Activated naive CD4-positive, alpha-beta T cell treated with anti-CD3 and anti-CD28 coated beads, Interleukin-2, amount 50 U/mL, for 72 hours (primary cell): ENCODE results near the gene PCYT2. TPM values are rescaled to one million over a fixed set of nuclear protein-coding genes. Genes with fewer than 3 reads are reported as not detected.

Experiments used
- ATAC-seq, 2 donors: fragments of 150-1000 bp; cut with Tn5 transposase; 2 replicates each; pipeline ENCODE4 v1.10.0; 2021; ENCODE audit warnings: mild to moderate bottlenecking in 2 of 2, moderate library complexity in 2 of 2
- DNase-seq, 2 donors: peaks; one replicate each; pipeline ENCODE4 v3.0.0; 2021 to 2022; ENCODE audit warnings: low spot score in 2 of 2
- H3K27ac Mint-ChIP-seq, 2 donors: one replicate each; pipeline ENCODE4 v1.8.0; 2022; ENCODE audit warnings: mild to moderate bottlenecking in 2 of 2, mixed read lengths in 2 of 2
- H3K36me3 Mint-ChIP-seq, 2 donors: one replicate each; pipeline ENCODE4 v1.8.0; 2022; ENCODE audit warnings: mixed read lengths in 2 of 2
- H3K9me3 Mint-ChIP-seq, 2 donors: one replicate each; pipeline ENCODE4 v1.8.0; 2022; ENCODE audit warnings: mixed read lengths in 2 of 2
- total RNA-seq, 2 donors: library from RNA; stranded (reverse); gene quantifications; one replicate each; pipeline ENCODE4 v1.2.3, GENCODE V29; 2022

Gene PCYT2
- total RNA-seq, 2 donors from 2014 or later, result 16.4 to 20.1 TPM

DNA sequence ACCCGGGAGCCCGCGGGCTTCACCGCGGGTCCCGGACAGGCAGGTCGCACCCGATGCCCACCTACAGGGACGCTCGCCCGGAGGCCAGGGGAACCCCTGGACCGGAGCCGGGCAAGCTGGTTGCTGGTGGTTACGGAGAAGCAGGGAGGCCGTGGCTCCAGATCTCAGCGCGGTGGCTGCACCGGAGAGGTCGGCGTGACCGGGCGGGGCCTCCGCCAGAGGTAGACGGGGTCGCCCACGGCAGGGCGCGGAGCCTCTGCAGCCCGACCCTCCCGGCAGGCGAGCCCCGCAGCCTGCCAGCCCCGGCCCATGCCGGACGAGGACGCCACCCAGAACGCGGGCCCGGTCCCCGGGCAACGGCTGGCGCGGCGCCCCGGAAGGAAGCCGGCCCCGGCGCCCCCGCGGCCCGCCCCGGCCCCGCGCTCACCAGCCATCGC lies 341 bp downstream of the PCYT2 start:
- ATAC-seq (peak in 1 of 2 donors; percentile 28), DNase-seq (no peak)
- H3K9me3 Mint-ChIP-seq, result no peaks in the 10 kb centered on the region
- no peak overlapping the region for H3K27ac Mint-ChIP-seq
- no peaks in the 10 kb centered on the region for H3K36me3 Mint-ChIP-seq

GRCh38 chr17:81909966-81910839 lies 996 bp downstream of the PCYT2 start:
- Mint-ChIP-seq H3K27ac (peak overlapping the region in 1 of 2 donors; percentile 50), H3K9me3 (no peaks in the 10 kb centered on the region), H3K36me3 (no peaks in the 10 kb centered on the region)
- no peak for DNase-seq
- no peak for ATAC-seq

DNA sequence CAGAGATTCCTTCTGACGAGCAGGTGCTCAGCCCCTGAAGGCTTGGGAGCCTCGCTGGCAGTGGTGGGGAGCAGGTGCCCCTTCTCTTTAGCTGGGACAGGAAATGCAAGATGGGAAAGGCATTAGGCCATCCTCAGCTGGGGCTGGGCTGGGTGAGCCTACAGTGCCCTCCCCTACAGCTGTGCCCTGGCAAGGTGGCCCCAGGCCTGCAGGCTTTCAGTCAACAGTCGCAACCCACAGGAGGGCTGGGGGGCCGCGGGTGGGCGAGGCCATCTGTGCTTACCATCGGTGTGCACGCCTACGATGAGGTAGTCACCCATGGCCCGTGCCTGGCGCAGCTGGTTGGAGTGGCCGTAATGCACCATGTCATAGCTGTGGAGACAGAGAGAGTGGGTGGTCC lies 2.0 kb downstream of the PCYT2 start:
- H3K27ac Mint-ChIP-seq, result no peak overlapping the region

DNA sequence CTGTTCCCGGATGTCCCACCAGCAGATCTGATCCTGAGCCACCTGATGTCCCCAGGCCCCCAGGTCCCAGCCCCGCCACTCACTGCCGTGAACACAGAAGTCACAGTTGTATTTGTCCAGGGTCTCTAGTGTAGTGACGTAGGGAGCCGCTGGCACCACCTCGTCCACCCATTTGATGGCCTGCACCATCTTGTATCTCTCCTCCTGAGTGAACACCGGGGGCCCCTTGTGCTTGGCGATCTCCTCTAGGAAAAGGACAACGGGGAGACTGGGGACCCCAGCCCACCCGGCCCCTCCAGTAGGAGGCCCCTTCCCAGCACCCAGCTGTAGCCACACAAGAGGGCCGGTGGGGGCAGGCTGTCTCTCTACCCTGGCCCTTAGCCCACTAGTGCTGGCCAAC lies 2.4 kb downstream of the PCYT2 start:
- DNase-seq, result no peak
- Mint-ChIP-seq H3K36me3 (no peaks in the 10 kb centered on the region), H3K9me3 (no peaks in the 10 kb centered on the region), H3K27ac (no peak overlapping the region)
- ATAC-seq, result no peak

More for the DNA sequence above, 2.0 kb downstream of the PCYT2 start:
- Mint-ChIP-seq H3K9me3 (no peaks in the 10 kb centered on the region), H3K36me3 (no peaks in the 10 kb centered on the region)
- ATAC-seq, result no peak
- no peak for DNase-seq

GRCh38 chr17:81907219-81908145 lies 3.7 kb downstream of the PCYT2 start:
- ATAC-seq, result no peak
- H3K9me3 Mint-ChIP-seq, result no peaks in the 10 kb centered on the region
- no peak overlapping the region for H3K27ac Mint-ChIP-seq
- H3K36me3 Mint-ChIP-seq, result no peaks in the 10 kb centered on the region
- no peak for DNase-seq

- Mint-ChIP-seq H3K9me3 (no peaks in the 10 kb centered on the region), H3K27ac (no peak overlapping the region), H3K36me3 (no peaks in the 10 kb centered on the region)
- ATAC-seq (no peak), DNase-seq (no peak)
These were observed 4.6 kb downstream of the PCYT2 start for GRCh38 chr17:81906476-81907218.

DNA sequence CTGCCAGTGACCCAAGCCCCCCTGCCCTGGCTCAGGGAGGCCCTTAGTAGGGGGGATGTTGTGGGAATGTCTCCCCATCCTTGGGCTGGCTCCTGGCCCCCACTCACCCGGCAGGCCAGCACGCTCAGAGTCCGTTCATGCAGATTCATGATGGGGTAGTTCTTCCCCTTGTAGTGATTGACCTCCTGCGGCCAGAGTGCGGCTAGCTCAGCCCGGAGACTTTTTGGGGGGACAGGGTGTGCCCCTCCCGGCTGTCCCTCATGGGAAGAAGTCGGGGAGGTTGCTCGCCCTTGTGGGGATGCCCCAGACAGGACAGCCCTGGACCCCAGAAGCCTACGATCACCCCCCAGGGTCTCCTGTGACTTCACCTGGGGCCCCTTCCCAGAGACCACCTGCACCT lies 5.2 kb downstream of the PCYT2 start:
- no peak overlapping the region for H3K27ac Mint-ChIP-seq
- H3K36me3 Mint-ChIP-seq, result peaks cover 0 to 3% of the 10 kb centered on the region in 2 donors
- DNase-seq, result no peak
- no peak for ATAC-seq
- no peaks in the 10 kb centered on the region for H3K9me3 Mint-ChIP-seq

- Mint-ChIP-seq H3K9me3 (no peaks in the 10 kb centered on the region), H3K27ac (no peak overlapping the region), H3K36me3 (peaks cover 4 to 8% of the 10 kb centered on the region in 2 donors)
- DNase-seq (no peak), ATAC-seq (no peak)
These were observed 5.7 kb downstream of the PCYT2 start for GRCh38 chr17:81905424-81905875.

DNA sequence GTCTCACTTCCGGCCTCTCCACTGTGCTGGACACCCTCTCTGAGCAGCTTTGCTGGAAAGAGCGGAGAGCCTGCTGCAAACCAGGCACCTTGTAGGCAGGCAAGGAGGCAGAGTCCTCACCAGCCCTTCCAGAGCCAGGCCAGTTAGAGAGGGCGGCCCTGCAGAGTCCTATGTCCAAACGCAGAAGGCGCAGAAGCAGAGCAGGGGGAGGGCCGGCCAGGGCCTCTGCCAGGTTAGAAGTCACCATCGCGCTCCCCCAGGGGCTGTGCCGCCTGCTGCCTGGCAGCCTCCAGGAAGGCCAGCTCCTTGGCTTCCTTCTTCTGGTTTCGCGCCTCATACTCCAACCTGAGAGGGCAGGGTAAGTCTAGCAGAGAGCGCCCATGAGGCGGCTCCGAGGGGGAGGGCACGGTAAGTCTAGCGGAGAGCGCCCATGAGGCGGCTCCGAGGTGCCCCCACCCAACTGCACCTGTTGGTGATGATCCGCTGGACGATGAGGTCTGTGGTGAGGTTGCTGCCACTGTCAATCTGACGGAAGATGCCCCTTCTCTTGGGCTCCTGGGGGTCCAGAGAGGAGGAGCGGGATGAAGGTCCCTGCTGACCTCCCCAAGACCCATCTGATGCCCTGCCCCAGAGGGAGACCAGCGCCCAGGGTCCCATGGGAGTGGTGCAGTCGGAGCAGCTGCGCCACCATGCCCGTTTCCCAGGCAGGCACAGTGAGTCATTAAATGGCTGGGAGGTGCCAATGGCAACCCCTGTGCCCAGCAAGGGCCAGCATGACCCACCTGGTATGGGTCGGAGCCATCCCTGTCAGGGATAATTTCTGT lies 6.4 kb downstream of the PCYT2 start:
- no peak for ATAC-seq

GRCh38 chr17:81903896-81904599 lies 7.2 kb downstream of the PCYT2 start:
- ATAC-seq (no peak), DNase-seq (no peak)
- Mint-ChIP-seq H3K27ac (no peak overlapping the region), H3K36me3 (peaks cover 12 to 14% of the 10 kb centered on the region in 2 donors), H3K9me3 (no peaks in the 10 kb centered on the region)

More for the DNA sequence above, 6.4 kb downstream of the PCYT2 start:
- Mint-ChIP-seq H3K9me3 (no peaks in the 10 kb centered on the region), H3K36me3 (peaks cover 11 to 14% of the 10 kb centered on the region in 2 donors), H3K27ac (no peak overlapping the region)
- DNase-seq, result no peak

DNA sequence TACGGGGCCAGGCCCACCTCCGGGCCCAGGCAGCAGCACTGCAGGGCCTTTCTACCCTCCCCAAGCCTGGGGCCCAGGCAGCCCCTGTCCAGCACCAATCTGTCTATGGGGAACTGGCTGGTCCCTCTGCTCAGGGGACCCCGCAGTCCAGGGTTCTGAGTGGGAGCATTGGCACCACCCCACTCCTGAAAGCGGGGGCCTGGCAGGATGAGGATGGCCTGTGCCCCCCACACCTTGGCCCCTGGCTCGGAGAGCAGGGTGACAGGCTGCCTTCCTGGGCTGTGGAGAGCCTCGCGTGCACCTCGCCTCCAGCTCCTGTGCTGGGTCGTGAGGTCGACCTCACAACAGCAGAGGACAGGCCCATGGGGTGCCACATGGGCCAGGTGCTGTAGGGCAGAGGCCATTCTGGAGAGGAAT lies 7.8 kb downstream of the PCYT2 start:
- Mint-ChIP-seq H3K36me3 (peaks cover 12 to 14% of the 10 kb centered on the region in 2 donors), H3K9me3 (no peaks in the 10 kb centered on the region), H3K27ac (no peak overlapping the region)
- ATAC-seq, result no peak
- no peak for DNase-seq

DNA sequence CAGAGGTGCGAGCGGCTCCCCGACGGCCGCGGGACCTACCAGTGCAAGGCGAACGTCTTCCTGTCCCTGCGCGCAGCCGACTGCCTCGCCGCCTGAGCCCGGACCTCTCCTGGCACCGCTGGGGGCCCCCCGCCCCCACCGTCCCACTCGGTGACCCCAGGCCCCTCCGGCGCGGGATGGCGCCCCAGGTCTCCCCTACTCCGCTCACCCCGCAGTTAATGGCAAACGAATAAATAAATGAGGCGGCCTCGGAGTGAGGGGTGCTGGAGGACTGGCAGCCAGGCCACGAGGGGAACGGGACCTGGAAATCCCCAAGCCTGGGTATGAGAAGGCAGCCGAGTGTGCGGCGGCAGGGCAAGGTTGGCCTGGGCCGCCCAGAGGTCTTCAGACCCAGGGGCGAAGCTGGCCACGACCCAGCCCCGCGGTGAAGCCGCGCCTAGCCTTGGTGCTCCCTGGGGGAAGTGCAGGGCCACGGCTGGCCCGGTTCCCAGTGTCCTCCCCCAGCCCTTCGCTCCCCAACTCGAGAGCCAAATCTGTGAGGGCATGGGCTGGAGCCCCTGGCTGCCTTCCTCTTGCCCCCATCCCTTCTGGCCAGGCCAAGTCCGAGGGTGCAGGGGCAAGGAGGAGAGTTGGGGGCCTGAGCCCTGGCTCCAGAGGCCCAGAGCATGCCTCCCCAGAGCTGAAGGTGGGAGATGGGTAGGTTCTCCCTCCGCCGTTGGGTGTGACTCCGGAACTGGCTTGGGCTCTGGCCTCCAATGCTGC lies 8.4 kb downstream of the PCYT2 start:
- DNase-seq, result no peak
- Mint-ChIP-seq H3K9me3 (no peaks in the 10 kb centered on the region), H3K27ac (no peak overlapping the region), H3K36me3 (peaks cover 14 to 18% of the 10 kb centered on the region in 2 donors)
- ATAC-seq, result peak in 1 of 2 donors; percentile 34

DNA sequence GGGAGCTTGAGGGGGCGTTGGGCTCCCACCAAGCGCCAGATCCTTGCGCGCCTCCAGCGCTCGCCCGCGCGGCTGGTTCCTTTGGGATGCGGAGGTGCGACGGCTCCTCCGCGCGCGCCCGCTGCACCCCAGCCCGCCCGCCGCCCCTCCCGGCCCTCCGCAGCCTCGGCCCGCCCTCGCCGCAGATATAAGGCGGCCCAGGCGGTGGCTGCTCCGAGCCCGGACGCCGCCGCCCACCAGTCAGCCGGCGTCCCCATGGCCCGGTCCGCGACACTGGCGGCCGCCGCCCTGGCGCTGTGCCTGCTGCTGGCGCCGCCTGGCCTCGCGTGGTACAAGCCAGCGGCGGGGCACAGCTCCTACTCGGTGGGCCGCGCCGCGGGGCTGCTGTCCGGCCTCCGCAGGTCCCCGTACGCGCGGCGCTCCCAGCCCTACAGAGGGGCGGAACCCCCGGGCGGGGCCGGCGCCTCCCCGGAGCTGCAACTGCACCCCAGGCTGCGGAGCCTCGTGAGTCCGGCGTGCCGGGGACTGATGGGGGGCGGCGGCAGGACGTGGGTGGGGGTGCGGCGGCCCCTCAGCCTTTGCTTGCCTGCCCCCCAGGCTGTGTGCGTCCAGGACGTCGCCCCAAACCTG lies 9.1 kb downstream of the PCYT2 start, which contains the start of gene NPB:
NPB (plus strand) TSS at position 216 of the 630 bp plus-strand sequence; CDS start at position 256, 40 bp downstream.
- no peak within 1 kb of the TSS for H3K27ac Mint-ChIP-seq
- peaks cover 14 to 18% of the 10 kb centered on the region in 2 donors for H3K36me3 Mint-ChIP-seq
- H3K9me3 Mint-ChIP-seq, result no peaks in the 10 kb centered on the region
- no peak for DNase-seq
- ATAC-seq, result peak; percentile 43 to 50
